Measurements from ENCODE around the gene PISD.

- TF ChIP-seq FOXM1 (IDR thresholded peaks at IDR 0.05; ENCODE audit: low read depth), result no peak
- no peak for TF ChIP-seq FOXM1 (CRISPR knock-in tag; IDR thresholded peaks at IDR 0.05; ENCODE audit: low read depth)
- no peak for TF ChIP-seq POLR2A (conservative IDR thresholded peaks at IDR 0.05)
- no peak for TF ChIP-seq KLF1 (tag; IDR thresholded peaks at IDR 0.05)
- no peak for TF ChIP-seq ZNF274 (IDR thresholded peaks at IDR 0.05; ENCODE audit: borderline replicate concordance, low read depth, low read length)
- no peak for TF ChIP-seq ETV5 (CRISPR knock-in tag; IDR thresholded peaks at IDR 0.05; ENCODE audit: low read depth)
- no peak for TF ChIP-seq EGR1 (conservative IDR thresholded peaks at IDR 0.05)
- no peak for TF ChIP-seq SIN3A (IDR thresholded peaks at IDR 0.05; ENCODE audit: borderline replicate concordance in 2 of 2, control insufficient read depth in 1 of 2, low read depth in 2 of 2, low read length in 2 of 2)
- TF ChIP-seq MTA2 (IDR thresholded peaks at IDR 0.05; ENCODE audit: low read depth), result no peak
- TF ChIP-seq ATF3 (IDR thresholded peaks at IDR 0.05), result no peak
- TF ChIP-seq ATF3 (CRISPR knock-in tag; conservative IDR thresholded peaks at IDR 0.05), result no peak
- TF ChIP-seq TAF1 (IDR thresholded peaks at IDR 0.05; ENCODE audit: control insufficient read depth, extremely low read depth, insufficient read depth, low read length, severe bottlenecking), result no peak
Measured at GRCh38 chr22:31586137-31586920, 75.7 kb downstream of the PISD start.
